GM19351 (cell line): ENCODE results near the gene SLC23A2.

ENCODE experiments used
- ATAC-seq: cut with Tn5 transposase; IDR thresholded peaks from one replicate; pipeline ENCODE4 v1.9.1; 2021; ENCODE audit warnings: mild to moderate bottlenecking, moderate library complexity; ENCODE audit not compliant: unreplicated experiment

The SLC23A2 gene

DNA sequence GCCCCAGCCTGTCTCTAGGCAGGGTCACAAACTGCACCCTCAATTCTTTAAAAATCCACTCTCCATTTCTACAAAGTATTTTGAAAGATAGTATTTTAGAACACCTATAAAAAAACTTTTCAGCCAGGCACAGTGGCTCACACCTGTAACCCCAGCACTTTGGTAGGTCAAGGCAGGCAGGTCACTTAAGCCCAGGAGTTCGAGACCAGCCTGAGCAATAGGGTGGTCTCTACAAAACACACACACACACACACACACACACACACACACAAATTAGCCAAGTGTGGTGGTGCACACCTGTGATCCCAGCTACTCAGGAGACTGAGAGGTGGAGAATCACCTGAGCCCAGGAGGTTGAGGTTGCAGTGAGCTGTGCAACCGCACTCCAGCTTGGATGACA, 30.2 kb downstream of the SLC23A2 start:
- no peak for ATAC-seq

DNA sequence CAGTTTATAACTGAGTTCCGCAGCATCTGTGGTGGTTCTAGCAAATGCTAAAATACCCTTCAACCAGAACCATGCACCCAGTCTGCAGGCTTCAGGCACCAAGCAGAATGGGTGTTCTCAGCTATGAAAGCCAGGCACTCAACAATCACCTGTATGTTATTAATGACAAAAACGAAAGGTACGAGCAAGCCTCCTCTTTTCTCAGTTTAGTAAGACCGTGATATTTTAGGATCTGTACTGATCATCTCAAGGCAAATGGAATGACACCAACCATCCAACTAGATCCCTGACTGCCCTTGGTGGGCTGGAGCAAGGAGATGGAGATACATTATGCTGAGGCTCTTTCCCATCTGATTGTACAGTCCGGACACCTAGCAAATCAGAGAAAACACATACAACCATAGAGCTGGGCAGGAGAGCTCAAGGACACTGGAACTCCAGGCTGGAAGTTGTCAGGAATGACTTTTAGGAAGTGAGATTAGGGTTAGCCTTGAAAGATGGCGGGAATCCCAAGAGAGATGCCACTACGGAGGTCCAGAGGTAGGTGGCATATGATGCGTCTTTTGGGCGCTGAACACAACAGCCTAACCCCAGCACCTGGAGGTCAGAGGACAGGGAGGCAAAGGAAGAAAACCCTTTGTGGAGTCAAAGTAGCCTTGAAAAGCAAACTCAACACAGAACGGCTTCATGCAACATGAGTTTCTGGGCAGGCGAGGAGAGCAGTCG, 33.4 kb downstream of the SLC23A2 start:
- no peak for ATAC-seq

DNA sequence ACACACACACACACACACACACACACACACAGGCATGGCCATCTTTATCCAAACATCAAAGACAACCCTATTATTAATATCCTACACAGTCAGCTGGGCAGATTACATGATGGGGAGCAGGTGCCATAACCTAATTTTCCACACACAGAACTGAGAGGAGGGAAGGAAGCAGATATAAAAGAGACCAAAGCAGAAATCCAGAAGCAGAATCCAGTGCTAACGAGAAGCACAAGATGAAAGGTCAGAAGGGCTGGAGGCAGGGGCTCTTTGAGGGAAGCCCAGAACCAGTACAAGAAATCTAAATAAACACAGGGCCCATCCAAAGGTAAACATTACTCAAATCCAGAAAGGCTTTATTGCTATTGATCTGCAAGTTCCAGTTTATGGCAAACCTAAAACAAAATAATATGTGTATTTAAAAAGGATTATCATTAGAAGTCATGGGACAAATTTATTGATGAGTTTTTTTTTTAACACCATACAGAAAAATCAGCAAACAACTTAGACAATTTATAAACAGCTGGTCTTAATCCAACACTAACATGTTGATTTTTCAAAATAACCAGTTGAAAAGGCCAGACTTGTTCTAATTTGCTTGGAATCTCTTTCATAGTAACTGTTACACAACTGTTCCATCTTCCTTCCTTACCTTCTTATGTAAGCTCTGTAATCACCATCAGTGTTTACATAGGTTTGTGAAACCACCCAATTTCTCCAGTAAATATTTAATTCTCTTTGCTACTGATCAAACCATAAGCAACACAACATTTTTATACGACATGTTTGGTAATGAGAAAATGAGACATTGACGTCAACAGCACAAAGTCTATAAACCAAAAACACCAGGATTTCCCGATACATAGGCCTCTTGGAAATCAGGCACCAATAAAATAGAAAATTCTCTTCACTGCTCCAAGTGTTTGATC, 34.2 kb downstream of the SLC23A2 start:
- no peak for ATAC-seq

DNA sequence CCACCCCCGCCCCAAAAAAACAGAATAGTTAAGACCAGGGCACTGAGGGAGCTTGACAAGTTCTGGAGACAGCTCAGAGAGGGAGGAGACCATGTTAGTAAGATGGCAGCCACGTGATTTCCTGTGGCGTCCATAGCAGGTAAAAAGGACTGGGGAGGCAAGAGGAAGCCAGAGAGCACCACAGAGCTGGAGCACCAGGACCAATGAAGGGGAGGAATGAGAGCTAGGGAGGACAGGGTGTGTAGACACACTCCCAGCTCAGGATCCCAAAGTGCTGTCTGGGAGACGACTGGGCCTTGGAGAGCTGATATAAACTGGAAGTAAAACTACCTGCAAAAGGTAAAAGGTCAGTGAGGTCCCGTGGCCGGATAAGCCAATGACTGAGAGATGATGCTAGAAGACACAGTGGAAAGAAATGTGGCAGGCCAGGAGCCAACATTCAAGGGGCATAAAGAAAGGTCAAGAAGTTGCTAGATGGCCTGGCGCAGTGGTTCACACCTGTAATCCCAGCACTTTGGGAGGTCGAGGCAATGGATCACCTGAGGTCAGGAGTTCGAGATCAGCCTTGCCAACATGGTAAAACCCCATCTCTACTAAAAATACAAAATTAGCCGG, 39.0 kb downstream of the SLC23A2 start:
- no peak for ATAC-seq

DNA sequence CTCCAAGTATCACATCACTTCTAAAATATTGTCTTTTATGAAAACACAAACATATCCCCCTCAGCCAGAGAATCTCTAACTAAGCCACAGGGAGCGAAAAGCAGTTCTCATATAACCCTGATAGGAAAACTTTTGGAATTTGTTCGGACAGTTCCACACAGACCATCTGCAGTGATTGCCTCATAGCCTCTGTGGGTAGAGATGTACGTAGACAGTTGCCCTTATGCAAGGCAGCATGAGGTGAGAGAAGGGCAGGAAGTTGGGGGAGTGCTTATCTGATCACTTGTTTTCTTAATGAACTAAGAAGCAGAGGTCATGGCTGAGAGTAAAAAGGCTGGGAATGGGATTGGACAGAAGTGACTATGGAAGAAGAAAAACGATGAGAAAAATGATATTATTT, 39.6 kb downstream of the SLC23A2 start:
- no peak for ATAC-seq

DNA sequence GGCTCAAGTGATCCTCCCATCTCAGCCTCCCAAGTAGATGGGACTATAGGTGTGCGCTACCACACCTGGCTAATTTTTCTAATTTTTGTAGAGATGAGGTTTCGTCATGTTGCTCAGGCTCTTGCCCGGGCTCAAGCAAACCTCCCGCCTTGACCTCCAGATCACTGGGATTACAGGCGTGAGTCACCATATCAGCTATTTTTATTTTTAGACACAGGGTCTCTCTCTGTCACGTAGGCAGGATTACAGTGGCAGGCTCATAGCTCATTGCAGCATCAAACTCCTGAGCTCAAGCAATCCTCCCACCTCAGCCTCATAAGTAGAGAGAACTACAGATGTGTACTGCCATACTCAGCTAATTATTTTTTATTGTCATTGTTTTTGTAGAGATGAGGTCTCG, 41.7 kb downstream of the SLC23A2 start:
- no peak for ATAC-seq

DNA sequence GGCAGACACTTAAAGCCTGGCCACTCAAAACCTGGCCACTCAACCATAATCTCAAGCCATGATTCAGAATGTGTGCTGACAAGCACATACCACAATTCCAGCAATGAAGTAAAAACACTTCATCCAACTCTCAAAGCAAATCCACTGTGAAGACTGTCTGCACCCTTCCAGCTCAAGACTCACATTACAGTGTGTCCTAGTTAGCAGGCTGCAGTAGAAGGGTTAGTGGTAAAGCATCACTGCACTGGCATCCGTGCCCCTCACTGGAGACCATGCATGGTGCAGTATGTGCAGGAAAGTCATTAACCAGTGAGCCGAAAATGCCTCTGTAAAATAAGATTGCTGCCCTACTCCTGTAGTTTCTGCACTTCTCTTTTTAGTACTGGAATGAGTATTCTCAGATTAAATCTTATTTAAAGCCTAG, 43.4 kb downstream of the SLC23A2 start:
- ATAC-seq, result no peak

DNA sequence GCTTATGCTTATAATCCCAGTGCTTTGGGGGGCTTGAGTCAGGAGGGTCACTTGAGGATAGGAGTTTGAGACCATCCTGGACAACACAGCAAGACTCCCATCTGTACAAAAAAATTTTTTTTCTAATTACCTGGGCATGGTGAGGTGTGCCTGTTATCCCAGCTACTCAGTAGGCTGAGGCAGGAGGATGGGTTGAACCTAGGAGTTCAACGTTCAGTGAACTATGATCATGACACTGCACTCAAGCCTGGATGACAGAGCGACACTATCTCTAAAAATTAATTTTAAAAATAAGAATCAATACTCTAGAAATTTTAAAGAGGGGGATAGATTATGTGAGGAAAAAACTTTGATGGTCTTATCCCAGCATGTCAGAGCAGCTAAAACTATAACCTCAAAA, 44.1 kb downstream of the SLC23A2 start:
- ATAC-seq, result no peak

DNA sequence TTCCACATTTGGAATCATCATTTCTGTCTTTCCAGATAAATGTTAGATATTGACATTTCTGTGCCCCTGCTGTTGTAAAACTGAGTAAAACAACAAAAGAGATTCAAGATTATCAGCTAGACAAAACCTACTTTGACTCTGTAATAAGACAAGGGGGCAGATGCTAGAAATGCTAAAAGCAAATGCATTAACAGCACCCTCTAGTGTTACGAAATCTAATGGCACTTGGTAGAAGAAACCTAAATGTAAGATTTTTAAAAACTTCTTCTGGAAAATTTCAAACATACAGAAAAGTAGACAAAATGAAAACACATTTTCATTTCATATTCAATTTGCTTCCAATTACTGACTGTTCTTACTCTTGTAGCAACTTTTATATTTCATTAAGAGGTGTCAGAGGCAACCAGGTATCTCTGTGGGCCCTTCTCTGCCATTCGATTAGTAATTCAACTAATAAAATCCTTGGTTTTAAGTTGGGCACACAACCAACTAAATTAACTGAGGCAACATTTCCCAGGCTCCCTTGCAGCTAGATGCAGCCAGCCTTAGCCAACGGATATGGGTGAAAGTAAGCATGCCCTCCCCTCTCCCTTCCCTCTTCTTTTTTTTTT, 45.0 kb downstream of the SLC23A2 start:
- no peak for ATAC-seq

DNA sequence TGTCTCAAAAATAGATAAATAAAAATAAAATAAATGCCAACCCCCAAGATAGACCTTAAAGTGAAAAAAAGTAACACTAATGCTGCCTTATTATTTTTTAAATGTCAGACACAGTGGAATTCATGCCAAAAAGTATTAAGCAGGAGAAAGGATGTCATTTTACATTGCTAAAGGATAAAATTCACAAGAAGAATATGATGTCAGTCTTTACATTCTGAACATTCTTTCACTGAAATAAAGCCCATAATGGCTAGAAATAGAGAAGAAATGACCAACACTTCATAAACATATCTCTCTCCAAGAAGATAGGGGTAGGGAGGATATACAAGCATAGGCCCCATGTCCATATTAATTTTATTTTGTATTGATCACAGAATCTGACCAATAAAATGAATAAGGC, 47.4 kb downstream of the SLC23A2 start:
- no peak for ATAC-seq

DNA sequence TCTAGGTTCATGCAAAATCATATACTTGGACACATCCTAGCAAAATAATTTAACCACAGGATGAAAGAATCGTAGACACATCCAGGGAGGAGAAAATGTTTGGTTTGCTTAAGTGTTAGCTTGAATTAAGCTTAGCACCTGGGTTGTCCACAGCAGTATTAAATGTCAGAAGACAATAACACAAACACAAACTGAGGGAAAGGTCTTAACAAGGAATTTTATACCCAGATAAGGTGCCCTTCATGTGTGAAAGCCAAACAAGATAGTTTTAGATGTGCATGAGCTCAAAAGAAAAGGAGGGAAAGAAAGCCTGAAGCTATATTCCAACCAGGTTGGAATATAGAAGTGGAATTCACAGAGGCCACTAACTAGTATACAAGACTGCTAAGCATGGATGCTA, 49.1 kb downstream of the SLC23A2 start:
- no peak for ATAC-seq

DNA sequence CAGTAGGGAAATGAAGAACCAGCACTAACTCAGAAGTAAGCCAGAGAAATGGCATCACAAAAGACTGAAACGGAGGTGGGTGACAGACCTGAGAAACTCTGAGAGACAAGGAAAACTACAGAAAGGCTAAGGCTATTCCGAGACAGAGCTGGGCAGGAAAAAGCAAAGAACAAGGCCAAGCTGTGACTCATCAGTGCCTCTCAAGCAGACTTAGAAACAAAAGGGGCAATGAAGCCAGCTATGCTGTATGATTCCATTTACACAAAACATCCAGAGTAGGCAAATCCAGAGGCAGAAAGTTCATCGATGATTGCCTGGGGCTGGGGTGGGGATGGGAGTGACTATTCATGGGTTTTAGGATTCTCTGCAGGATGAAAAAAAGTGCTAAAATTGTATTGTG, 50.0 kb downstream of the SLC23A2 start:
- no peak for ATAC-seq

DNA sequence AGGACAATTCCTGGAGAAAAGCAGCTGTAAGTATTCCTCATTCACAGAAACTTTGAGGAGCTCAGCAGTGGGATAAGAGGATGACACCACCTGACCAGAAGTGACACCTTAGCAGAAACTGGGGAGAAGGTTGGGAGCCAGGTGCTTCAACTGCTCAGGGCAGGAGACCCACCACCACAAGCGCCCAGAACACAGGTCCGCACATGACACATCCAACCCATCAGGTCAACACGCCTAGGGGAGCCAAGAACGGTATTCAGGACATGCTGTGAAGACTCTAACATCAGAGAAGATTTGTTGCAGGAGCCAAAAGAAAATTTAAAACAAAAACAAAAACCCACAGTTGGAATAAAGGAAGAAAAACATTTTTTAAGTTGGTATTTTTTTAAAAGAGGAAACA, 50.5 kb downstream of the SLC23A2 start:
- ATAC-seq, result no peak

DNA sequence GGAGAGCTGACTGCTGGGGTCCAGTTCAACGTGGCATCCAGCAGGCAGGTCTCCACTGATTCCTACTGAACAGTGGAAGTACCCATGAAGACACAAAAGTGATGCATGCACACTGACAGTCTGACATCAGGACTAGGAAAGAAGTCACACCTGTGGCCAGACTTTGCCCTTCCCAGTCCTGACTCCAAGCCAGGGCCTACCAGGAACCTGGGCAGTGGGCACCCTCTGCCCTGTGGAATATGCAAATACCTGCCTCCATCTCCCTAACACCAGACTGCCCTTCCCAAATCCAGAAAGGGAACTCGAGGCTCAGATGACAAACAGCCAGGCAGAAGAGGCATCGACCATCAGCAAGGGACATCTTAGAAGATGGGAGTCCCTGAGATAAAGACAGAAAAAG, 50.9 kb downstream of the SLC23A2 start:
- ATAC-seq, result no peak

DNA sequence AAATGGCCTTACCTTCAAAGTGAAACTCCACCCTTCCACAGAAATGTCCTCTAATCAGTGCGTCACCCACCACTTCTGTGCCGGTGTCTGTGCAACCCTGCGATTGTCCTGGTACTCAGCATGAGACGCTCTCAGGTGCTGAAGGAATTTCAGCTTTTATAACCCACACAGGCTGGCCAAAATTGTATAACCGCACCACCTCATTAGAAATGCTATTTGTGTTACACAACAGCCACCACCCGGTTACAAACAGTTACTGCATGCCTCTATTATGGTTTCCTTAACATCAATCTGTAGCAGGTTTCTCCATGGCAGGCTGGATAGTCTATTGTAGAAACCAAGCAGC, 51.5 kb downstream of the SLC23A2 start:
- peak; percentile 71 for ATAC-seq

DNA sequence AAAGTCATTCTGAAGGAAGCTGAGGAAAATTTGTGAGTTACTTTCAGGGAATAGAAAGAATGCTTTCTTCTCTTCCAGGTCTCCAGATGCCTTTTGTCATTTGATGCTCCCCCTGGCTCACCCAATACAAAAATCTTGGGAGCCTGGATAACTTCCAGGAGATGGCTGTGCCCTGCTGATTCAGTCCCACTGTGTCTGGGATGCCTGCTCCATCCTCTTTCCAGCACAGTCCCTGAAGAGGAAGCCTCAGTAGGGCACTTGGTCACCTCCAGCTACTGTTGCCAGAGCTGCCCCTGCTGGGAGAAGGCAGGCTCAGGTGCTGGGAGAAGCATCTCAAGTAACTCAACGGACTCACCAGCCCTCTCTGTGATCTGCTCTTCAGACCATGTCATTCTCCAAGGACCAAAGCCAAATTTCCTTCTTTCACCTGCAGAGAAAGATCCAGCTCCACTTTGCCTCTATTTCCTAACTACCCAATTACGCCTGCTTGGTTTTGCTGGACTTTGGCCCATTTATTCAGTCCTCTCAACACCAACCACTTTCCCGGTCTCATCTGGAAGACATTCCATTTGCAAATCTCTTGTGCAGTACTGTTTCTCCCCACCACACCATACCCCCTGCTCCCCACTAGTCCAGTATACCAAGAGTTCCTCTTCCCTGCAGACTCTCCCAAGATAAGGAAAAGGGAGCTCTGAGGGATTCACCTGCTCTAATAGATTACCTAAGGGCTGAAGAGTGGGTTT, 53.3 kb downstream of the SLC23A2 start:
- no peak for ATAC-seq

DNA sequence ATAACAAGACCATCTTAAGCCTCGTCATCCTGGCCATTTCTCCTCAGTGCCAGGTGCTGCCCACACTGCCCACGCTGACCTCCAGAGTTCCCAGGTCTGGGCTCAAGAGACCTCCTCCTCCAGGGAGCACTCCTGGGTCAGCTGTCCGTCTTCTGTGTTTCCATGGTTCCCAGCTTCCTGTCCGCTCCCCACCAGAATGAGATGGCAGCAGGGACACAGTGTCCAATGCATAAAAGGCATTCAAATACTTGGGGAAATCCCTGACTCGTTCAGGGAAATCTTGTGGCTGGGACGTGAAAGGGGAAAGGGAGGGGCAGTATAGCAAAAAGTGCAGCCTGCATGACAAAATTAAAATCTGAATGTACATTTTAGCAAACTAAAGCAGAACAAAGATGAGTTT, 54.3 kb downstream of the SLC23A2 start:
- no peak for ATAC-seq

DNA sequence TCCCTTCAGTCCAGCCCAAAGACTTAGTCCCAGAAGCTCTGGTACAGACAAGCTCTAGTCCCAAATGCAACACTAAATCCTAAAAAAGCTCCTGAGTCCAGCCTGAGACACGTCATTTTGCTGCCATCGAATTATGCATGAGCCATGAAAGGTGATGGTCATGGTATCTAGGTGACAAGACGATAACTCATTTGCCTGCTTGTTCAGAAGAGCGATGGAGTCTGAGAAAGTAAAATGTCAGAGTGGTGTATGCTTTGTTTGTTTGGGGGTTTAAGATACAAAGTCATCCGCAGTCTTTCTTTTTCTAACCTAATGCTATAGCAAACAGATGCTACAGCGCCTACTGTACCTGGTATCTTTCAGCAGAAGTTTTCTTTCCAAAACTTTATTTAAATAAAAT, 54.7 kb downstream of the SLC23A2 start:
- no peak for ATAC-seq

DNA sequence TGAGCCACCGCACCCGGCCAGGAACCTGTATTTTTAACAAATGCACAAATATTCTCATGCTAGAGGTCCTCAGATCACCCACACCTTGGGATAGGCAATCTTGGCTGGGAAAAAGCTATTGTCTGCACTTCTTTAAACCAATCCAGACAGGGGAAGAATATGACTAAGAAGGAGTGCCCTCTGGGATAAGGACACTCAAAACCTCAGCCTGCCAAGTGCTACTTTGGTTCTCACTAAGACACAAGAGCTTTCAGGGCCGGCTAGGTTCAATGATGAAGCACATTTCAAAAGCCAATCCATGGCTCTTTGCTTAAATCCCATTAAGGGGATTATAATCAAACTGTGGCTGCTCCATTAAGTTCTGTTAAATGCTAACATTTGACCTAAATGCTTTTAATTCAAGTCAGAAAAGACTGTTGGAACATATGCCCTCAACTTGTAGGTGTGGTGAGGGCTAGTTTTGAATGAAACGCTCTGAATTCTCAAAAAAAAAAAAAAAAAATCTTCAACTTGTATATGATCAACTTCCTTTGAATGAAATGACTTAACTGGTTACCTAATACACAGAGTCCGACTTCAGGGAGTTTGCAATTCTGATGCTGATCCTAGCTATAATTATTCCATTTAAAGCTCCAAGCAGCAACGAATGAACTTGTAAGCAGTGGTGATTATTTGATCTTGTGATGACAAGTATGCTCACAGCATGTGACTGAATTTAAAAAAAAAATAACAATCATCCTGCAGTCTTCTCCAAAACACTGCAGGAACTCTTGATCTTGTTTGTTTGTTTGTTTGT, 56.6 kb downstream of the SLC23A2 start:
- ATAC-seq, result no peak

DNA sequence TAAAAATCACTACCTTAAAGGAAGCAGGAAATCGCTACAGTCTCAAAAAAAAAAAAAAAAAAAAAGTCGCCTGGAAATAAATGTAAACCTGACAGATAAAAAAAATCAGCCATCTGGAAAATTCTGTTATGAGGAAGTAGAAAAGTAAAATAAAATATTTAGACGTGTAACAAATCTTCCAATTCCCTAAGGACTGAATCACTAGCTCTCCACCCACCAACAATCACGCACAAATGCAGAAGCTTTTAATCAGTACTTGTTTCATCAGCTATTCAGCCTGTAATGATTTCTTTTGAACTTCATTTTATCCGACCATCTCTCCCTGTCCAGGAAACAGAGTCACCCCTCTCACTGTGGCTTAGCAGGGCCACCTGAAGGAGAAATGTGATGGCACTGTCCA, 59.0 kb downstream of the SLC23A2 start:
- no peak for ATAC-seq
